Adipocyte (in vitro differentiated cells): ENCODE data around the gene EPHA5.

Experiments
- DNase-seq: peaks from one replicate; pipeline ENCODE4 v3.0.0-alpha.2; 2015; ENCODE audit warnings: low read depth
- H3K27me3 ChIP-seq: replicated peaks from 2 replicates; pipeline ENCODE4 v1.7.0; 2013; ENCODE audit warnings: mild to moderate bottlenecking, low read length, moderate library complexity; ENCODE audit not compliant: control insufficient read depth, insufficient read depth
- H3K36me3 ChIP-seq: 2 replicates; pipeline ENCODE4 v1.7.0; 2013; ENCODE audit warnings: low read length, mild to moderate bottlenecking, moderate library complexity; ENCODE audit not compliant: control insufficient read depth, insufficient read depth, severe bottlenecking
- H3K4me1 ChIP-seq: 2 replicates; pipeline ENCODE4 v1.7.0; 2013; ENCODE audit warnings: mild to moderate bottlenecking, low read length, moderate library complexity; ENCODE audit not compliant: control insufficient read depth, insufficient read depth
- H3K4me3 ChIP-seq: 2 replicates; pipeline ENCODE4 v1.7.0; 2013; ENCODE audit warnings: mild to moderate bottlenecking, low read length, moderate library complexity
- H3K9ac ChIP-seq: 2 replicates; pipeline ENCODE4 v1.7.0; 2013; ENCODE audit warnings: mild to moderate bottlenecking, low read length, moderate library complexity
- H3K9me3 ChIP-seq: 2 replicates; pipeline ENCODE4 v1.7.0; 2013; ENCODE audit warnings: mild to moderate bottlenecking, low read length, moderate library complexity; ENCODE audit not compliant: control insufficient read depth

The EPHA5 gene

GRCh38 chr4:65416891-65417290 is 253.4 kb downstream of the EPHA5 start:
- no peaks in the 10 kb centered on the region for H3K36me3 ChIP-seq
- no peaks in the 10 kb centered on the region for H3K4me1 ChIP-seq
- H3K4me3 ChIP-seq = no peak overlapping the region
- H3K27me3 ChIP-seq = no peaks in the 10 kb centered on the region
- no peaks in the 10 kb centered on the region for H3K9me3 ChIP-seq
- peak; percentile 52 for DNase-seq
- no peak overlapping the region for H3K9ac ChIP-seq

GRCh38 chr4:65407483-65407882 is 262.8 kb downstream of the EPHA5 start:
- no peak for DNase-seq
- H3K27me3 ChIP-seq = no peaks in the 10 kb centered on the region
- H3K9me3 ChIP-seq = no peaks in the 10 kb centered on the region
- H3K4me1 ChIP-seq = no peaks in the 10 kb centered on the region
- no peak overlapping the region for H3K9ac ChIP-seq
- no peaks in the 10 kb centered on the region for H3K36me3 ChIP-seq
- no peak overlapping the region for H3K4me3 ChIP-seq

GRCh38 chr4:65401083-65401482 is 269.2 kb downstream of the EPHA5 start:
- no peaks in the 10 kb centered on the region for H3K4me1 ChIP-seq
- H3K9me3 ChIP-seq = no peaks in the 10 kb centered on the region
- no peak overlapping the region for H3K4me3 ChIP-seq
- H3K9ac ChIP-seq = no peak overlapping the region
- H3K36me3 ChIP-seq = no peaks in the 10 kb centered on the region
- no peak for DNase-seq
- no peaks in the 10 kb centered on the region for H3K27me3 ChIP-seq

GRCh38 chr4:65399084-65399483 is 271.2 kb downstream of the EPHA5 start:
- no peaks in the 10 kb centered on the region for H3K4me1 ChIP-seq
- H3K9me3 ChIP-seq = peaks cover 5% of the 10 kb centered on the region
- no peaks in the 10 kb centered on the region for H3K36me3 ChIP-seq
- no peak overlapping the region for H3K9ac ChIP-seq
- H3K27me3 ChIP-seq = no peaks in the 10 kb centered on the region
- peak; percentile 5 for DNase-seq
- no peak overlapping the region for H3K4me3 ChIP-seq

GRCh38 chr4:65393078-65393477 is 277.2 kb downstream of the EPHA5 start:
- Histone ChIP-seq H3K9me3 (peaks cover 13% of the 10 kb centered on the region), H3K27me3 (no peaks in the 10 kb centered on the region), H3K4me1 (no peaks in the 10 kb centered on the region), H3K9ac (no peak overlapping the region), H3K36me3 (no peaks in the 10 kb centered on the region), H3K4me3 (no peak overlapping the region)
- no peak for DNase-seq

- DNase-seq = no peak
- Histone ChIP-seq H3K9ac (no peak overlapping the region), H3K36me3 (no peaks in the 10 kb centered on the region), H3K27me3 (no peaks in the 10 kb centered on the region), H3K9me3 (peaks cover 13% of the 10 kb centered on the region), H3K4me1 (no peaks in the 10 kb centered on the region), H3K4me3 (no peak overlapping the region)
Measured at GRCh38 chr4:65392488-65392887, 277.8 kb downstream of the EPHA5 start.

- H3K27me3 ChIP-seq = no peaks in the 10 kb centered on the region
- H3K36me3 ChIP-seq = no peaks in the 10 kb centered on the region
- no peaks in the 10 kb centered on the region for H3K4me1 ChIP-seq
- no peak overlapping the region for H3K4me3 ChIP-seq
- H3K9me3 ChIP-seq = peaks cover 13% of the 10 kb centered on the region
- no peak for DNase-seq
- H3K9ac ChIP-seq = no peak overlapping the region
Measured at GRCh38 chr4:65391814-65392213, 278.5 kb downstream of the EPHA5 start.

- H3K9ac ChIP-seq = no peak overlapping the region
- DNase-seq = no peak
- peaks cover 13% of the 10 kb centered on the region for H3K9me3 ChIP-seq
- H3K4me3 ChIP-seq = no peak overlapping the region
- H3K36me3 ChIP-seq = no peaks in the 10 kb centered on the region
- no peaks in the 10 kb centered on the region for H3K27me3 ChIP-seq
- H3K4me1 ChIP-seq = no peaks in the 10 kb centered on the region
Measured at GRCh38 chr4:65391382-65391781, 278.9 kb downstream of the EPHA5 start.

- H3K36me3 ChIP-seq = no peaks in the 10 kb centered on the region
- no peaks in the 10 kb centered on the region for H3K27me3 ChIP-seq
- H3K4me3 ChIP-seq = no peak overlapping the region
- no peak for DNase-seq
- H3K9ac ChIP-seq = no peak overlapping the region
- no peaks in the 10 kb centered on the region for H3K4me1 ChIP-seq
- no peaks in the 10 kb centered on the region for H3K9me3 ChIP-seq
Measured at GRCh38 chr4:65386927-65387326, 283.4 kb downstream of the EPHA5 start.

GRCh38 chr4:65383589-65384305 is 286.5 kb downstream of the EPHA5 start:
- Histone ChIP-seq H3K27me3 (no peaks in the 10 kb centered on the region), H3K4me3 (no peak overlapping the region), H3K4me1 (no peaks in the 10 kb centered on the region), H3K9me3 (no peaks in the 10 kb centered on the region), H3K9ac (no peak overlapping the region), H3K36me3 (no peaks in the 10 kb centered on the region)
- peak; percentile 1 for DNase-seq

- no peaks in the 10 kb centered on the region for H3K27me3 ChIP-seq
- H3K4me1 ChIP-seq = no peaks in the 10 kb centered on the region
- no peaks in the 10 kb centered on the region for H3K9me3 ChIP-seq
- no peak for DNase-seq
- H3K9ac ChIP-seq = no peak overlapping the region
- H3K4me3 ChIP-seq = no peak overlapping the region
- H3K36me3 ChIP-seq = no peaks in the 10 kb centered on the region
Measured at GRCh38 chr4:65381648-65382047, 288.6 kb downstream of the EPHA5 start.

GRCh38 chr4:65370709-65371108 is 299.6 kb downstream of the EPHA5 start:
- no peak for DNase-seq
- Histone ChIP-seq H3K4me1 (no peaks in the 10 kb centered on the region), H3K36me3 (no peaks in the 10 kb centered on the region), H3K4me3 (no peak overlapping the region), H3K27me3 (no peaks in the 10 kb centered on the region), H3K9me3 (no peaks in the 10 kb centered on the region), H3K9ac (no peak overlapping the region)
